AG09309 (cell line): ENCODE measurements around the gene SHB.
A peak's percentile ranks its signal among the peaks of the same experiment; 100 is the strongest.

Experiments used
- DNase-seq: peaks from one replicate; pipeline ENCODE4 v3.0.0-alpha.2; 2010; ENCODE audit warnings: low read depth
- H3K4me3 ChIP-seq: 2 replicates; pipeline ENCODE4 v1.5.1; 2011; ENCODE audit warnings: mild to moderate bottlenecking, low read depth, low read length, moderate library complexity; ENCODE audit not compliant: control insufficient read depth
- TF ChIP-seq, protein P1 (sequence below): IDR thresholded peaks from 2 replicates; pipeline ENCODE4 v1.5.1; 2011; ENCODE audit warnings: mild to moderate bottlenecking, low read depth, low read length, inconsistent platforms; ENCODE audit not compliant: insufficient read depth, control insufficient read depth; ENCODE audit errors: missing control alignments

The SHB gene

GRCh38 chr9:37997636-37998374 is 71.2 kb downstream of the SHB start:
- H3K4me3 ChIP-seq = no peak overlapping the region
- TF ChIP-seq, protein P1, sequence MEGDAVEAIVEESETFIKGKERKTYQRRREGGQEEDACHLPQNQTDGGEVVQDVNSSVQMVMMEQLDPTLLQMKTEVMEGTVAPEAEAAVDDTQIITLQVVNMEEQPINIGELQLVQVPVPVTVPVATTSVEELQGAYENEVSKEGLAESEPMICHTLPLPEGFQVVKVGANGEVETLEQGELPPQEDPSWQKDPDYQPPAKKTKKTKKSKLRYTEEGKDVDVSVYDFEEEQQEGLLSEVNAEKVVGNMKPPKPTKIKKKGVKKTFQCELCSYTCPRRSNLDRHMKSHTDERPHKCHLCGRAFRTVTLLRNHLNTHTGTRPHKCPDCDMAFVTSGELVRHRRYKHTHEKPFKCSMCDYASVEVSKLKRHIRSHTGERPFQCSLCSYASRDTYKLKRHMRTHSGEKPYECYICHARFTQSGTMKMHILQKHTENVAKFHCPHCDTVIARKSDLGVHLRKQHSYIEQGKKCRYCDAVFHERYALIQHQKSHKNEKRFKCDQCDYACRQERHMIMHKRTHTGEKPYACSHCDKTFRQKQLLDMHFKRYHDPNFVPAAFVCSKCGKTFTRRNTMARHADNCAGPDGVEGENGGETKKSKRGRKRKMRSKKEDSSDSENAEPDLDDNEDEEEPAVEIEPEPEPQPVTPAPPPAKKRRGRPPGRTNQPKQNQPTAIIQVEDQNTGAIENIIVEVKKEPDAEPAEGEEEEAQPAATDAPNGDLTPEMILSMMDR = no peak
- no peak for DNase-seq

DNA sequence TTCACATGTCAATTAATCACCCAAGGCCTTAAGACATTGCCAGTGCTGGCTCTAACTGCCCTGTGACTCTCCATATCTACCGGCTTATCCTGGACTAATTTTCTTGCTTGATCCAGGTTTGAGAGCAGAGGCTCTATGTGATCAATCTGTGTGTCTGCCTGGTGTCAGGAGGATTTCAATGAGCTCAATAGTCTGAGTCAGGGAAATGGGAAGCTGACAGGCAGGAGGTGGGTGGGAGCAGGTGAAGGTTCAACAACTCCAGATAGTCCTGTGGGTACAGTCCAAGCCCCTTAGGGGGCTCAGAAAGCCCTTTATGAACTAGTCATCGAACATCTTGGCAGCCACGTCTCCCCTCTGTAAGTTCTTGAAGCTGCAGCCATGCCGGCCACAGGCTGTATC is 72.2 kb downstream of the SHB start:
- H3K4me3 ChIP-seq = no peak overlapping the region
- TF ChIP-seq, protein P1 = no peak
- DNase-seq = no peak

DNA sequence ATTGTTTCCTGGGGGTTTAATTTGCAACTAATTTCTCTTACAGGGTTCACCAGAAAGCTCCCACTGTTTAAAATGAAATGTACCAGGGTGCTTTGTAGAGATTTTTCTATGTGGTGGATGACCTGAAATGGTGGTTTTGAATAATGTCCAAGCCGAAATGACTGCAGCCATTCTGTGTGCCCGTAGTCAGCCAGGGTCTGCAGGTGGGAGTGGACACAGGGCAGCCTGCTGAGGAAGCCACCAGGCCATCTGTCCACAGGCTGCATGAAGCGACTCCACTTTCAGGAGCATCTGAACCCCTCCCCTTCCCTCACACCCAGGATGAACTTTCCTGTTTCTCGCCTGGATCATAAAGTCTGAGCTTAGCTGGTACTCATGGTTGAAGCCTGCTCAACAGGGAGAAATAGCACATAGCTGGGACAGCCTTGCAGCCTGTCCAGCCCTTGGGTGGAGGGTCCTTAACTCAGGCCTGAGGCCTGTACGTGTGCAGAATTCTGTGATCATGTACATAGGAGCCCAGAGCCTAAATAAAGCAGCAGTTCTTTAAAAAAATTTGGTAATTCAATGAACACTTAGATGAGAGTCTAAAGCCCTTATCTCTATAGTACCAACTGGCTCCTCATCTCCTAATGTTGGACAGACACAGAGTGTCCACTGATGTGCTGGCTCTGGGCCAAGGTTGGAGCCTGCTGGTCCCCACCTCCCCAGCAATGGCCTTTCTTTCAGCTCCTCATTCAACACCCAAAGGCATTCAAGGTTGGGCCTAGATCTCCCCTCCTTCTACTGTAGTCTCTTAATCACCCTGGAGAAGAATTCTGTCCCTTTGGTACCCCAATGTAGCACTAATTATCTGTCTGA is 72.8 kb downstream of the SHB start:
- DNase-seq = no peak
- TF ChIP-seq, protein P1 = no peak
- no peak overlapping the region for H3K4me3 ChIP-seq

- H3K4me3 ChIP-seq = no peak overlapping the region
- TF ChIP-seq, protein P1 = no peak
Observed at GRCh38 chr9:37995348-37995737, 73.7 kb downstream of the SHB start.

DNA sequence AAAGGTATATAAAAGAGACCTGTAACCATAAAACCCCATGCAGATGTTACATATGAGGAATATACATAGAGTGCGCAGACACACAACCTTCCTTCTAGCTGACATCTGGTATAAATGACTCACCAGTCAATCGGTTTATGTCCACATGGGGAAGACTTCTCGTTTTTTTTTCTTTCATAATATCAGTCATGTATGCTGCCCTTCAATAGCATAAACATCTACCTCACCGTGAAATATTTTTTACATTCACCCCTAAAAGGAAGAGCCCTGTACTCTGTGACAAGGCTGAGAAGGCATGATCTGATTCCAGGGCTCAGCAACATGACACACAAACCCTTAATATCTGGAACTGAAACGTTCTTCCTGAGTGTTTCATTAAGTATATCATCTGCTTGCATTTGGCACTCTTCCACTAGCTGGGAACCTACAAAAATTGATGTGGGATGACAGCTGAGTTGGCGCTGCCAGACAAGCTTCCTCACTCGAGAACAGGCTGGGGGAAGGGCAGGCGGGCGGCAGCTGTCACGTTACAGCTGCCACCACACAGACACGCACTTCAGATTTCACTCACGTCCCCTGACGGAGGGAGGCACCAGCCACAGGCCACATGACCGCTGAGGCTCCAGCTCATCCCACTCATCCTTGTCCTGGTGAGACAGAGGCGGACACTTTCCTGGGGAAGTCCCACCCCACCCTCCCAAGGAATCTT is 74.2 kb downstream of the SHB start:
- H3K4me3 ChIP-seq = peak overlapping the region; percentile 7
- no peak for DNase-seq
- TF ChIP-seq, protein P1 = no peak

More at GRCh38 chr9:37995348-37995737, 73.7 kb downstream of the SHB start:
- no peak for DNase-seq

- DNase-seq = no peak
- TF ChIP-seq, protein P1 = no peak
- H3K4me3 ChIP-seq = no peak overlapping the region
Observed at GRCh38 chr9:37992924-37993349, 76.1 kb downstream of the SHB start.
